Hepatocyte (in vitro differentiated cells): Measurements from ENCODE around the gene OPCML.

ENCODE experiments used
- CTCF ChIP-seq: fragments of 200-600 bp; sonication (generic); IDR thresholded peaks from 2 replicates; pipeline ENCODE4 v1.5.1; 2016; ENCODE audit warnings: antibody characterized with exemption, mild to moderate bottlenecking; ENCODE audit not compliant: poor library complexity
- EZH2 ChIP-seq: fragments of 200-600 bp; sonication (generic); IDR thresholded peaks from 2 replicates; pipeline ENCODE4 v1.6.1; 2016; ENCODE audit warnings: antibody characterized with exemption, mild to moderate bottlenecking, borderline replicate concordance
- EZH2phosphoT487 ChIP-seq: fragments of 200-600 bp; sonication (generic); IDR thresholded peaks from one replicate; pipeline ENCODE4 v1.6.1; 2018; ENCODE audit warnings: antibody characterized with exemption, mild to moderate bottlenecking, low read depth, moderate library complexity; ENCODE audit not compliant: unreplicated experiment, severe bottlenecking

DNA sequence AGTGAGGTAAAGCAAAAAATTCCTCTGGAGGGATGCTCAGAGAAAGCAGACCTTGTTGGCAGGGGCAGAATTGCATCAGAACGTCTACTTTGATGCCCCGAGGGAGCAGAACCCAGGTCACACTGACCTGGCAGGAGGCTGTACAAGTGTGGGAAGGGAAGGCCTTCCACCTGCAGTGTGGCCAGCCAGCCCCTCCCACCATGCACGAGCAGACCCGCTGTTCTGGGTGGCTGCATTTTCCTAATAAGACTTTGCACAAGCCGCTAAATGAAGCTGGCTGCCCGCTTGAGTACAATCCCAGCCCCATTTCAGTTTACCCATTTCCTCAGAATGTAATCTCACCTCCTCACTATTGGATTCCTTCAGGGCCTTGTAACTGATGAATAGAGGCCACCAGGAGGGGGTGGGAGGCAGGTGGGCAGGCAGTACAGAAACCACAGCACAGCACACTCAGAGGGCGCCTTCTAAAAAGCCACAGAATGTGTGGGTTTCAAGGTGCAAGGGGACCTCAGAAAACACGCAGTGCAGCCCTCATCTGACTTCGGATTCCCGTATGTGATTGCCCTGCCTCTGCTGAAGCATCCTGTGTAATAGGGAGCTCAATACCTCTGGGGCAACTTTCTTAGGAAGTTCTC, 316.6 kb downstream of the OPCML start:
- no peak for TF ChIP-seq CTCF
- TF ChIP-seq EZH2phosphoT487: no peak
- TF ChIP-seq EZH2: no peak
